Lower leg skin (tissue), 4 donors: ENCODE measurements around the gene AAR2. TPM values are rescaled to one million over a fixed set of nuclear protein-coding genes. Genes with fewer than 3 reads are reported as not detected.

ENCODE experiments used
- DNase-seq, 2 donors: peaks; one replicate each; pipeline ENCODE4 v3.0.0-alpha.2; 2019; ENCODE audit warnings: low spot score in 2 of 2
- H3K4me3 ChIP-seq: fragments of 200-600 bp; sonication (generic); 2 replicates; pipeline ENCODE4 v1.5.1; 2017; ENCODE audit warnings: mild to moderate bottlenecking, low read depth; ENCODE audit not compliant: poor library complexity, severe bottlenecking
- POLR2A ChIP-seq, 2 donors: fragments of 450-650 bp; IDR thresholded peaks; one replicate each; pipeline ENCODE4 v1.6.1; 2016 to 2017; ENCODE audit warnings: antibody characterized with exemption in 2 of 2, mild to moderate bottlenecking in 1 of 2, moderate library complexity in 1 of 2
- WGBS, 2 donors: methylation state at CpG; one replicate each; pipeline ENCODE4 v1.1.5; 2018; 5-methylcytosine and 5-hydroxymethylcytosine counted together
- intact Hi-C: fragments of 100-400 bp; cut with DNase I; formaldehyde crosslinking; loops from one replicate; pipeline ENCODE4 v1.15.0; 2023; ENCODE audit warnings: low total_unique reads
- total RNA-seq, 4 donors: library from RNA; depleted of rRNA; stranded (reverse); fragments of >200 nt; gene quantifications; one replicate each; pipeline ENCODE4 v1.1.0, GENCODE V29; 2016
- TF ChIP-seq, protein P1 (sequence below), 3 donors: fragments of 450-650 bp; IDR thresholded peaks; one replicate each; pipeline ENCODE4 v1.5.1; 2016; ENCODE audit warnings: antibody characterized with exemption in 3 of 3, mild to moderate bottlenecking in 3 of 3, moderate library complexity in 2 of 3

Gene AAR2
- total RNA-seq, 4 donors from 2014 or later: 37.1 to 54.5 (median 38.7) TPM

DNA sequence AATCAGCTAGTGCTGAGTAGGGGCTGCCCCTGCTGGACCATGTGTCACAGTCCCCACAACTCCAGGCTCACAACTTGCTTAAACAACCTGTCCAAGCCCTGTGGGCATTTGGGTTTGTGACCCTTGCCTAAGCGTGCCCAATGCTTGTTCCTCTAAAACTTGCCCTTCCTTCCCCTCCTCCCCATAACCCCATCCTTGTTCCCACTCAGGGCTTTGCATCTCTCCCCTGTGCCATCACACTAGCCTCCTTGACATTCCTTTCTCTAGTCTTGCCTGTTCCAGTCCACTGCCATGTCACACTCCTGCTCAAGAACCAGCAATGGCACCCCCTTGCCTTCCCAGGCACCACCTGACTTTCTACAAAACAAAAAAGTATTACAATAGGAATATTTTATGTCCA lies 67.6 kb downstream of the AAR2 start:
- H3K4me3 ChIP-seq: no peak overlapping the region
- intact Hi-C loops: no loop called here
- TF ChIP-seq, protein P1, sequence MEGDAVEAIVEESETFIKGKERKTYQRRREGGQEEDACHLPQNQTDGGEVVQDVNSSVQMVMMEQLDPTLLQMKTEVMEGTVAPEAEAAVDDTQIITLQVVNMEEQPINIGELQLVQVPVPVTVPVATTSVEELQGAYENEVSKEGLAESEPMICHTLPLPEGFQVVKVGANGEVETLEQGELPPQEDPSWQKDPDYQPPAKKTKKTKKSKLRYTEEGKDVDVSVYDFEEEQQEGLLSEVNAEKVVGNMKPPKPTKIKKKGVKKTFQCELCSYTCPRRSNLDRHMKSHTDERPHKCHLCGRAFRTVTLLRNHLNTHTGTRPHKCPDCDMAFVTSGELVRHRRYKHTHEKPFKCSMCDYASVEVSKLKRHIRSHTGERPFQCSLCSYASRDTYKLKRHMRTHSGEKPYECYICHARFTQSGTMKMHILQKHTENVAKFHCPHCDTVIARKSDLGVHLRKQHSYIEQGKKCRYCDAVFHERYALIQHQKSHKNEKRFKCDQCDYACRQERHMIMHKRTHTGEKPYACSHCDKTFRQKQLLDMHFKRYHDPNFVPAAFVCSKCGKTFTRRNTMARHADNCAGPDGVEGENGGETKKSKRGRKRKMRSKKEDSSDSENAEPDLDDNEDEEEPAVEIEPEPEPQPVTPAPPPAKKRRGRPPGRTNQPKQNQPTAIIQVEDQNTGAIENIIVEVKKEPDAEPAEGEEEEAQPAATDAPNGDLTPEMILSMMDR (IDR thresholded peaks at IDR 0.05): no peak
- TF ChIP-seq POLR2A (IDR thresholded peaks at IDR 0.05): no peak
- WGBS, 2 donors: 41 to 43% methylated on average over 1 of the region's 1 CpG
- no peak for DNase-seq

DNA sequence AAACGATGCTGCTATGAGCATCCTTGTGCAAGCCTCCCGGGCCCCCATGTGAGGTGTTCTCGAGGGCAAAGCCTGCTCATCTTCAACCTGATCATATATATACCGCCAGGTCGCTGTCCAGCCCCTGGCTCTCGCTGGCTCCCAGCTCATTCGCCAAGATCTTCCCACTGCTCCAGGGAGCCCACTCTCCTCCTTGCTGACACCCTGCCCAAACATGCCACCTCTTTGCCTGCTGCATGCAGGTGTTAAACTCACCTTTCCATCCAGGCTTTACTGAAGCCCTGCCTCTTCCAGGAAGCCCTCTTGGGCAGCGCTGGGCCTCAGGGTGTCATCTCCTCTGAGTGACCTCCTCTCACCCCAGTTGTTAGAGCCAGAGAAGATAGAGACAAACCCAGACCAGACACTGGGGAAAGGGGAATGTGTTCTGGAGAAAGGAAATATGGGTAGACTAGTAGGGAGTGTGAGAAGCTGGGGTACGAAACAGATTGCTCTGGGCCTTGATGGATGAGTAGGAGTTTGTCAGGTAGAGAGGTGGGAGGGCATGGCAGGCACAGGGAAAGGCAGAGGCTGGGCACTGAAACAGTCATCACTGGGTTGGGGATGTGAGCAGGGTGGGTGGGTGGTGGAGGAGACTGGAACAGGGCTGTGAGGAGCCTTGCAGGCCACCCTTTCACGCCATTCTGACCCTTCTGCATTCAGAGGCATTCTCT lies 68.7 kb downstream of the AAR2 start:
- peak in 1 of 2 donors; percentile 40 for DNase-seq

DNA sequence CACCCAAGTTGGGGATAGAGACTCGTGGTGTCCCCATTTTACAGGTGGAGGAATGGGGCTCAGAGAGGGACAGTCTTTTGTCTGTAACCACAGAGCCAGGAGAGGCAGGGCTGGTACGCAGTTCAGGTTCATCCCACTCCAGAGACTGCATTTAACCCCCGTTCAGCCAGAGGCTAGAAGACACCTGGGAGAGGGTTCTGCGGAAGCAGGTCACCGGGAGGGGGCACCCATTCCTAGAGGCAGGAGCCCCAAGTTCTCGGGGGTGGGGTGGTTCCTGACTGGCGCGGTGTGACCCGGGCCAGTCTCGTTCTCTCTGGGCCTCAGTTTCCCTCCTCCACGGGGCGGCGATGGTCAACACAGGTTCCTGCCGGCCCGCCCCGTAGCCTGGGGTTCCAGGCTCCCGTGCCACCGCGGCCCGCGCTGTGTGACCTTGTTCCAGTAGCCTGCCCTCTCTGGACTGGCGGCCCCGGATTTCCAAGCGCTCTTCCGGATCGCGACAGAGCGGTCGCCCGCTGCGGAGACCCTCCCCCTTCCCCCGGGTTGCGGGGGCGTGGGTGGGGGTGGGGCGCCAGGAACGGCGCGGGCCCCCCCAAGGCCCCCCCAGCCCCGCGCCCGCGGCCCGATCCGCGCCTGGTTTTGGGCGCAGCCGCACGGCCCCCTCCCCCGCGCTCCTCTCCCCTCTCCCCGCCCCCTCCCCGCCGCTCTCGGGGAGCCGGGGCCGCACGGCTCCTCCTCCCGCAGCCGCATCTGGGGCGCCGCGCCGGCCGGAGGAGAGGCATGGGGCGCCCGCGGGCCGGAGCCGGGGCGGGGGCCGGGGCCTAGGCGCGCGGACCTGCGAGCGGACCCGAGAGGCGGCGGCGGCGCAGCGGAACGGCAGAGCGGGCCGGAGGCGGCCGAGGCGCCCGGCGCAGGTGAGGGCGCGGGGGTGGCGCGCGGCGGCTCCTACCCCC lies 69.6 kb downstream of the AAR2 start, which contains the start of gene DLGAP4:
DLGAP4 (plus strand) TSS at position 738 of the 950 bp plus-strand sequence. CDS start 125,379 bp downstream, outside the sequence.
- no peak for TF ChIP-seq POLR2A (IDR thresholded peaks at IDR 0.05)
- TF ChIP-seq, protein P1 (IDR thresholded peaks at IDR 0.05): no peak
- no peak for DNase-seq
- WGBS, 2 donors: 4 to 5% methylated on average over 13 to 20 of the region's 96 CpGs
- intact Hi-C loops: no loop called here
- no peak within 1 kb of the TSS for H3K4me3 ChIP-seq

More for the DNA sequence above, 68.7 kb downstream of the AAR2 start:
- no peak overlapping the region for H3K4me3 ChIP-seq
- intact Hi-C loops: no loop called here
- TF ChIP-seq POLR2A (IDR thresholded peaks at IDR 0.05): no peak
- TF ChIP-seq, protein P1 (IDR thresholded peaks at IDR 0.05): no peak
- WGBS, 2 donors: 37 to 46% methylated on average over 10 of the region's 10 CpGs

Other genes starting within 250 kb of the AAR2 start
- gene EPB41L1, start 81.7 kb upstream of the AAR2 start, total RNA-seq: 10 to 100 TPM in 3 of 4 donors, 1 to 10 TPM in 1; 9.0 to 33.5 (median 20.4) TPM
- 100 to 1,000 TPM in 1 of 4 donors, 10 to 100 TPM in 3; 75.9 to 162 (median 87.7) TPM for gene DLGAP4, start 69.9 kb downstream of the AAR2 start, total RNA-seq